GM19455 (cell line): ENCODE results near the gene FRMD4A.
"Not testable (repeated sequence)": the region's sequence is repeated elsewhere in the genome, so short reads cannot be mapped to it uniquely, and the experiment has no call there.

Experiments used
- ATAC-seq: cut with Tn5 transposase; IDR thresholded peaks from one replicate; pipeline ENCODE4 v1.9.1; 2021; ENCODE audit not compliant: unreplicated experiment

FRMD4A gene

DNA sequence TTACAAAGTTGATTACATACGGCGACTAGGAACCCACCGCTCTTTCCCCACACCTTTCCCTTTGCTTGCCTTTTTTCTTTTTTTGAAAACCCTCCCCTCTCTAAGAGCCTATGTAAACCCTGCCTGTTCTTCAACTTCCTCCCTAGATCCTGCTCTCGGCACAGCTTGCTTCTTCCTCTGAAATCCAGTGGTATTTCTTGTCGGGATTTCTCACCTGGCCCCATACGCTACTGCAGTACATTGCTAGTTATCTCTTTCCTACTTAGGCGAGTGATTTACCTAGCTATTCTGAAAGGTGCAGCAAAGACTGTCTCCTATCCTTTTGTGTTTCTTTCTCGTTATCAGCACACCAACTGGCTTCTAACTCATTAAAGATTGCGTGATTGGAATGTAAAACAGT is 372.9 kb downstream of the FRMD4A start:
- no peak for ATAC-seq

DNA sequence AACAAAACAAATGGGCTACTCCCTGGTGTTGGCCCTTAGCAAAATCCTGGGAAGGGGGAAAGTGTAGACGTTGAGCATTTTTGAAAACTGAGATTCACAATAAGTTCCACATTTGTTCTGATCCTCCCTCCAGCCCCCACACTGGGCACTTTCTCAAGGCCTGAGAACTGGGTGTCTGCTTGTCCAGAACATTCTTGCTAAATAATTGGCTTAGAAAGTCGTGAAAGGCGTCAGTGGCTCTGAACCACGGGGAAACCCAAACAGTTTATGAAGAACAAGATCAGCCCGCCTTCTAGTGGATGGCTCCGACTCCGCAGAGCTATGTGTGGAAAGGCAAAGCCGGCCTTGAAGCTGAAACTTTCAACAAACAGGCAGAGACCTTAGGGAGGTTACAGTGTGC is 373.9 kb downstream of the FRMD4A start:
- no peak for ATAC-seq

DNA sequence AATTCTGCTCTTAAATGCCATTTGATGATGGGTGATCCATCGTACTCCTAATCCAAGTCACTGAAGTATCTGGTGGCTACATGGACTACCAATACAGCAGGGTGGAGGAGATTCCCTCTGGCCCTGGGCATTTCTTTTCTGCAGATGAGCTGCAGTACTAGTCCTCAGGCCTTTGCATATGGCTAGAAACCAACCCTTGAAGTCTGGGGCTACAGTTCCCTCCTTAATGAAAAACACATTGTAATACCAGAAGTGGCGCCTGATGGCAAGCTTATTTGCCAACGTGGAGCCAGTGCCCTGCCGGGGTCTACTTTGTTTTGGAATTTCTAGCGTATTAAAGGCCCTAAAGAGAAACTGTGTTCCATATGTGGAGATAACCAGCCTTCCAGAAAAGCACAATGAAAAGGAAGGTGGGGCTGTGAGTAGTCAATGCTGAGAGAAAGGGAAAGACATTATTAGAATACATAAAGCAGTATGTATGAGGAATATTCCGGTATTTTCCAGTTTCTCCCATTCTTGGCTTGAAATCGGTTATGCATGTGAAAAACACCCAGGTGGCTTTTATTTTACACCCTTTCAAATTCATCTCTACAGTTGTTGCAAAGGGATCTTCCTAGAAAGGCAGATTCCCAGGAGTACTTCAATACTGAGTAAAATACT is 375.2 kb downstream of the FRMD4A start:
- no peak for ATAC-seq

DNA sequence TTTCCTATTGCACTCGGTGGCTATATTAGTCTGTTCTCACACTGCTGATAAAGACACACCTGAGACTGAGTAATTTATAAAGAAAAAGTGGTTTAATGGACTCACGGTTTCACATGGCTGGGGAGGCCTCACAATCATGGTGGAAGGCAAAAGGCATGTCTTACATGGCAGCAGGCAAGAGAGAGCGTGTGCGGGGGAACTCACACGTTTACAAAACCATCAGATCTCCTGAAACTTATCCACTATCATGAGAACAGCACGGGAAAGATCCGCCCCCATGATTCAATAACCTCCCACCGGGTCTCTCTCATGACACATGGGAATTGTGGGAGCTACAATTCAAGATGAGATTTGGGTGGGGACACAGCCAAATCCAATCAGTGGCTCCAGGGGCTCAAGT is 376.5 kb downstream of the FRMD4A start:
- ATAC-seq, result not testable (repeated sequence)

DNA sequence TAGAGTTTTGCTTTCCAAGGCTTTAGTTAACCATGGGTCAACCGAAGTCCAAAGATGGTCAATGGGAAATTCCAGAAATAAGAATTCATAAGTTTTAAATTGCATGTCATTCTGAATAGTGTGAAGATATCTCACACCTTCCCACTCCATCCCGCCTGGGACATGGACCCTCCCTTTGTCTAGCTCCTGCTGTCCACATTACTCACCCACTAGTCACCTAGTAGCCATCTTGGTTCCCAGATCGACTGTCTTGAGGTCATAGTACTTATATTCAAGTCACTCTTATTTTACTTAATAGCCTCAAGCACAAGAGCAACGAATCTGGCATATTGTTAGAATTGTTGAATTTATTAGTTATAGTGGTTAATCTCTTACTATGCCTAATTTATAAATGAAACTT is 377.4 kb downstream of the FRMD4A start:
- ATAC-seq, result no peak

- no peak for ATAC-seq
These were observed 380.2 kb downstream of the FRMD4A start for GRCh38 chr10:13950543-13950939.

DNA sequence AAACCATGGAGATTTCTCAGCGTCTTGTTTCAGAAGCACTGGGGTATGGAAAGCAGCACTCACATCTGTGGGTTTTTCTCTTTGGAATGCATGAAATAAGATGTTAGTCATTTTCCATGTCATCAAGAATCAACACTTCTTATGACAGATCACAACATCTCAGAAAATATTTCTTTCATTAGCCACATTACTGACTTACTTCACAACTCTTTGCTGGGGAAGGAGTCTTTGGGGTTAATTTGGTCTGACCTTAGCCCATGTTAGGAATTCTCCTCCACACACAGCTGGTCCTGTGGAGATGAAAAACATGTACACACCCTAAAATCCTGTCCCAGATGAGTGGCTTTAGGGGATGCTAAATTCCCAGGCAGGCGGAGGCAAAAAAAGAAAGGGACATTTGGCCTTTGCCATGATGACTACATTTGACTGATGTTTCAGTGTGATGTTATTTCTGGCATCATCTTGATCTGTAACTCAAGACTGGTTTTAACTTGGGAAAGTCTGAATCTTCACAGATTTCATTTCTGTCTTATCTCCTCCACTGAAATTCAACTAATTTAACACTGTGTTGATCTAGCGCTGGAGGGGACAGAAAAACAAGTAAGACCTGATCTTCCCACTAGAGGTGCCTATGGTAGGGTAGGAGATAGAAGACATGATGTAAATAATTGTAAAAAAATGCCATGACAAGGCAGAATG is 380.7 kb downstream of the FRMD4A start:
- ATAC-seq, result no peak

DNA sequence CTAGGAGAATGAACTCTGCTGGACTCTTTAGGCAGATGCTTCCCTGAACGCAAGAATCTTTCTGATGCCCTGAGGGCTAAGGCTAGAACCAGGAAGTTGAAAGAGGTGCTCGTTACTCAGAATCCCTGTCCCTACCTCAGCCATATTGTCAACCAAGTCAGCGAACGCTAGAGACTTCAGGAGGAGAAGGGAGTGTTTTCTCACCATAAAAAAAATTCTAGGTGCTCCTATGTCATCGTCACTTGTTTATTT is 384.6 kb downstream of the FRMD4A start:
- ATAC-seq, result no peak

DNA sequence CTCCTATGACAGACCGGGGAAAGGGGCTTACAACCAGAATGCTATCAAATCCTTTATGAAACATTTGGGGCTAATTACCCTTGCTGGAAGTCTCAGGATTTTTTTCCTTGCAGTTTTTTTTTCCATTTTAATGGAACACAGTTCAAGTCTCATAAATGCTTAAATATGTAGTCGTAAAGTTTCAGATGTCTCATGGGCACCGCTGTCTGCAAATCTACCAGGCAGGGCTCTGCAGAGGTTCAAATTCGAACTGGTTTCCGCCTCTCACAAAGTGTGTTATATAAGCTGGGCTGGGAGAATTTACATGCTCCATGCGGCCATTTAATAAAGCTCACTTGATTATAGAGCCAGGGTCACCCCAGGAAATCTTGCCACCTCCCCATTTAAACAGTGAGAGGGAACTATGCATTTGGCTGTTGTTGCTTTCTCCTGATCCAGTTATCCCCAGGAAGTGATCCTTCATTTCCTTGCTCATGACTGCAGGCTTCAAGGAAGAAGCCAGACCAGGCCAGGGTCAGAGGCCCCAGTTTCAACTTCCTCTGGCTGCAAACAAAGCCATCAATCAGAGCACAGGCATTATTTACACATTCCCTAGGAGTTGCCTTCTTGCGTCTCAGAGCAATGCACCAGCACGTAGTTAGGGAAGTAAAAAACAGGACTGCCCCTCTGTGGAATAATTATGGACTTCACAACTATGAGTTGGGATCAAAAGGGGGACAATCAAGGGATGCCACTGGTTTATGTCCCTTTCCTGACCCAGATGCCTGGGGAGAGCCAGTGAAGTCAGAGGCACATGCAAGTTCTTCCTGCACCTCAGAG is 385.1 kb downstream of the FRMD4A start:
- ATAC-seq, result no peak

- ATAC-seq, result no peak
These were observed 385.9 kb downstream of the FRMD4A start for GRCh38 chr10:13944823-13945222.

GRCh38 chr10:13943735-13944398 is 386.9 kb downstream of the FRMD4A start:
- ATAC-seq, result no peak

GRCh38 chr10:13942035-13942434 is 388.7 kb downstream of the FRMD4A start:
- no peak for ATAC-seq

DNA sequence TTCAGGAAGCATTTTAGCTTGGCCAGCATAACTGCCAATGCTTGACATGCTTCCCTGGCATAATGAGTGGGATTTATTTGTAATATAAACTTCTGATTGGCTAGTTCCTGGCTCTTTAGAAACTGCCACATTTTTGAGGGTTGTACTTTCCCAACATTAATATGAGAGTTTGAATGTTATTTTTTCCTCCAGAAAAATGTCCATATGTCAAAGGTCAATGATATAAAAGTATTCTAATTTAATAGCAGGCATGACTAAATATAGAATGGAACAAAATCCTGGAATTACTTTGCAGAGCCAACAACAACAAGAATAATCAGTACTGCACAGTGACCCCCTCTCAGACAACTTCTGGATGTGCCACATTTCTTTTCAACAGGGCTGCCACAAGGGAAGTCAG is 391.3 kb downstream of the FRMD4A start:
- no peak for ATAC-seq

- no peak for ATAC-seq
These were observed 391.8 kb downstream of the FRMD4A start for GRCh38 chr10:13938950-13939349.

- no peak for ATAC-seq
These were observed 393.9 kb downstream of the FRMD4A start for GRCh38 chr10:13936826-13937225.

- no peak for ATAC-seq
These were observed 400.6 kb downstream of the FRMD4A start for GRCh38 chr10:13930120-13930519.

- no peak for ATAC-seq
These were observed 402.3 kb downstream of the FRMD4A start for GRCh38 chr10:13928451-13928850.

GRCh38 chr10:13925971-13926780 is 404.5 kb downstream of the FRMD4A start:
- no peak for ATAC-seq

- no peak for ATAC-seq
These were observed 406.5 kb downstream of the FRMD4A start for GRCh38 chr10:13924040-13924725.

DNA sequence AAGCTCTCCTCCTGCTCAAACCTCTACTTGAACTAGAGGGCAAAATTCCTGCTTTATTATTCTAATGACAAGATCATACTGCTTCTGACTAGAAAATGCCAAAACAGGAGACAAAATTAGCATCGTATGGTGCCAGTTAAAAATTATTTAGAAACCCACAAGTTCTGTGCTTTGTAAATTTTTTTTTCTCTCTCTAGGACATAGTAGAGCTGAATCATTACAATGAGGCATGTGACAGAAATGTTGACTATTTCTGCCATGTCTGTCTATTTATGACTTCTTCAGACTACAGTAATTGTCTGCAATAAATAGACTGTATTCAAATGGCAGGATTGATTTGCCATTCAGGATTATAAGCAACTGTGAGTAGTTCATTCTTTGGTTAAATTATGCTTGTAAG is 408.1 kb downstream of the FRMD4A start:
- ATAC-seq, result no peak
